H9 (cell line): ENCODE results near the gene LDHA. TPM values are rescaled to one million over a fixed set of nuclear protein-coding genes. Genes with fewer than 3 reads are reported as not detected.

ENCODE experiments used
- DNase-seq: peaks from one replicate; pipeline ENCODE4 v3.0.0-alpha.2; 2017
- H2AFZ ChIP-seq: one replicate; pipeline ENCODE4 v1.6.1; 2013; ENCODE audit warnings: mild to moderate bottlenecking, low read length, control low read depth, moderate library complexity
- H2AK5ac ChIP-seq: 2 replicates; pipeline ENCODE4 v1.6.1; 2013; ENCODE audit warnings: low read length, control low read depth, mixed read lengths; ENCODE audit not compliant: insufficient read length
- H2BK120ac ChIP-seq: one replicate; pipeline ENCODE4 v1.6.1; 2013; ENCODE audit warnings: low read depth, mild to moderate bottlenecking, low read length, control low read depth, inconsistent platforms; ENCODE audit not compliant: poor library complexity, severe bottlenecking
- H2BK12ac ChIP-seq: 2 replicates; pipeline ENCODE4 v1.6.1; 2013; ENCODE audit warnings: low read length, control low read depth, mixed read lengths, low read depth; ENCODE audit not compliant: insufficient read length
- H2BK15ac ChIP-seq: 2 replicates; pipeline ENCODE4 v1.6.1; 2013; ENCODE audit warnings: low read depth, low read length, control low read depth
- H2BK20ac ChIP-seq: one replicate; pipeline ENCODE4 v1.6.1; 2013; ENCODE audit warnings: low read depth, mild to moderate bottlenecking, low read length, control low read depth, inconsistent platforms; ENCODE audit not compliant: poor library complexity, severe bottlenecking
- H2BK5ac ChIP-seq: 2 replicates; pipeline ENCODE4 v1.6.1; 2013; ENCODE audit warnings: low read length, control low read depth, mixed read lengths; ENCODE audit not compliant: insufficient read length
- H3K14ac ChIP-seq: 2 replicates; pipeline ENCODE4 v1.6.1; 2013; ENCODE audit warnings: low read length, control low read depth; ENCODE audit not compliant: insufficient read depth
- H3K18ac ChIP-seq: 2 replicates; pipeline ENCODE4 v1.6.1; 2013; ENCODE audit warnings: low read depth, mild to moderate bottlenecking, mixed read lengths, low read length, control low read depth; ENCODE audit not compliant: insufficient read length
- H3K23ac ChIP-seq: 2 replicates; pipeline ENCODE4 v1.6.1; 2013; ENCODE audit warnings: low read length, control low read depth, mixed read lengths, low read depth; ENCODE audit not compliant: insufficient read length
- H3K23me2 ChIP-seq: 2 replicates; pipeline ENCODE4 v1.6.1; 2013; ENCODE audit warnings: low read depth, mild to moderate bottlenecking, mixed read lengths, low read length, control low read depth; ENCODE audit not compliant: insufficient read length, poor library complexity, severe bottlenecking
- H3K27ac ChIP-seq: 2 replicates; pipeline ENCODE4 v1.5.1; 2013; ENCODE audit warnings: low read length, control low read depth, mixed read lengths, low read depth; ENCODE audit not compliant: insufficient read length
- H3K27me3 ChIP-seq: 2 replicates; pipeline ENCODE4 v1.6.1; 2013; ENCODE audit warnings: low read length, control low read depth, inconsistent platforms; ENCODE audit not compliant: insufficient read depth
- H3K4ac ChIP-seq: 2 replicates; pipeline ENCODE4 v1.6.1; 2013; ENCODE audit warnings: low read depth, mild to moderate bottlenecking, control low read depth, inconsistent platforms, low read length, moderate library complexity
- H3K4me1 ChIP-seq: 2 replicates; pipeline ENCODE4 v1.6.1; 2013; ENCODE audit warnings: low read length, control low read depth, inconsistent platforms; ENCODE audit not compliant: insufficient read depth
- H3K4me2 ChIP-seq: 2 replicates; pipeline ENCODE4 v1.6.1; 2013; ENCODE audit warnings: low read length, control low read depth, mixed read lengths; ENCODE audit not compliant: insufficient read length, insufficient read depth
- H3K56ac ChIP-seq: 2 replicates; pipeline ENCODE4 v1.6.1; 2013; ENCODE audit warnings: low read depth, mild to moderate bottlenecking, mixed read lengths, low read length, control low read depth; ENCODE audit not compliant: insufficient read length
- H3K79me1 ChIP-seq: 2 replicates; pipeline ENCODE4 v1.6.1; 2013; ENCODE audit warnings: low read depth, mild to moderate bottlenecking, moderate library complexity, low read length, control low read depth, inconsistent platforms; ENCODE audit not compliant: insufficient read depth, poor library complexity, severe bottlenecking
- H3K79me2 ChIP-seq: 2 replicates; pipeline ENCODE4 v1.6.1; 2013; ENCODE audit warnings: low read length, control low read depth, inconsistent platforms; ENCODE audit not compliant: insufficient read depth
- H3K9ac ChIP-seq: 2 replicates; pipeline ENCODE4 v1.6.1; 2013; ENCODE audit warnings: low read length, control low read depth, mixed read lengths; ENCODE audit not compliant: insufficient read length; ENCODE audit errors: extremely low read depth
- H3K9me3 ChIP-seq: one replicate; pipeline ENCODE4 v1.6.1; 2013; ENCODE audit warnings: low read depth, low read length, inconsistent platforms; ENCODE audit not compliant: control insufficient read depth
- H3T11ph ChIP-seq: one replicate; pipeline ENCODE4 v1.6.1; 2013; ENCODE audit warnings: mild to moderate bottlenecking, low read length, control low read depth, inconsistent platforms
- H4K20me1 ChIP-seq: one replicate; pipeline ENCODE4 v1.6.1; 2013; ENCODE audit not compliant: control insufficient read depth, insufficient read length, insufficient read depth
- H4K5ac ChIP-seq: 2 replicates; pipeline ENCODE4 v1.6.1; 2013; ENCODE audit warnings: low read depth, mild to moderate bottlenecking, mixed read lengths, low read length, control low read depth; ENCODE audit not compliant: insufficient read length
- H4K8ac ChIP-seq: replicated peaks from 2 replicates; pipeline ENCODE4 v1.6.1; 2013; ENCODE audit warnings: low read length, control low read depth, mixed read lengths, low read depth; ENCODE audit not compliant: insufficient read length
- H4K91ac ChIP-seq: 2 replicates; pipeline ENCODE4 v1.6.1; 2013; ENCODE audit warnings: low read depth, mild to moderate bottlenecking, moderate library complexity, mixed read lengths, low read length, control low read depth; ENCODE audit not compliant: insufficient read length
- H3K27ac Mint-ChIP-seq, 3 experiments: 2 replicates in 2 of 3; 3 replicates in 1 of 3; pipeline ENCODE4 v1.8.0; 2020 to 2021; ENCODE audit warnings: mixed read lengths in 3 of 3, mild to moderate bottlenecking in 1 of 3, moderate library complexity in 1 of 3
- H3K27me3 Mint-ChIP-seq: 2 replicates; pipeline ENCODE4 v1.8.0; 2021; ENCODE audit warnings: low read depth, mild to moderate bottlenecking, moderate library complexity, mixed read lengths
- H3K36me3 Mint-ChIP-seq, 3 experiments: 2 replicates in 2 of 3; 3 replicates in 1 of 3; pipeline ENCODE4 v1.8.0; 2020 to 2021; ENCODE audit warnings: low read depth in 3 of 3, mixed read lengths in 3 of 3; ENCODE audit not compliant: insufficient read depth in 1 of 3
- H3K4me1 Mint-ChIP-seq, 2 experiments: 2 replicates each; pipeline ENCODE4 v1.8.0; 2020; ENCODE audit warnings: mixed read lengths in 2 of 2
- H3K4me3 Mint-ChIP-seq, 2 experiments: 2 replicates in 1 of 2; 3 replicates in 1 of 2; pipeline ENCODE4 v1.8.0; 2020 to 2021; ENCODE audit warnings: mild to moderate bottlenecking in 2 of 2, mixed read lengths in 2 of 2, moderate library complexity in 1 of 2
- H3K9me3 Mint-ChIP-seq, 2 experiments: 2 replicates in 1 of 2; 3 replicates in 1 of 2; pipeline ENCODE4 v1.8.0; 2020; ENCODE audit warnings: mild to moderate bottlenecking in 2 of 2, mixed read lengths in 2 of 2, moderate library complexity in 1 of 2
- WGBS: extraction: QIAGEN DNeasy Blood & Tissue Kit; methylation state at CpG from one replicate; pipeline ENCODE4 v1.1.7; 2013; ENCODE audit warnings: missing lambda C conversion rate, low lambda C conversion rate, mixed read lengths; ENCODE audit not compliant: insufficient read length; ENCODE audit errors: extremely low coverage; 5-methylcytosine and 5-hydroxymethylcytosine counted together
- total RNA-seq: library from RNA; stranded (reverse); gene quantifications from 2 replicates; pipeline ENCODE4 v1.2.1, GENCODE V29; 2021
- TF ChIP-seq, protein P1 (sequence below): fragments of 200-600 bp; sonication (generic); conservative IDR thresholded peaks from 3 replicates; pipeline ENCODE4 v1.8.0; 2021; ENCODE audit warnings: antibody characterized with exemption, mild to moderate bottlenecking

The LDHA gene
- total RNA-seq, 1 experiment from 2014 or later, result 720 TPM

DNA sequence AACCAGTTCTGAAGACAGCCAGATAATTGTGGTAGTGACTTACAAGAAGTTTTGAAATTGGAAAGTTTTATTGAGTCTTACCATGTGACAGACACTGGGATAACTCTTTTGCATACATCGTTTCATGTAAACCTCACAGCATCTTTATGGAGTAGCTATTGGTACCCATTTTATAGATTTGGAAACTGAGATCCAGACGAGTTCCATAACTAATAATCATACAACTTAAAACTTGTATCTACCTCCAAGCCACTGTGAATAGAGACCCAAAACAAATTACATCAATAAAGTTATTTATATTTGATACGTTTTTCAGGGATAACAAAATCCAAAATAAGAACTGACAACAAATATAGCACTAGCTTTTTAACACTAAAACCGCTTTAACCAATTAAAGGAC, 35.7 kb upstream of the LDHA start:
- Histone ChIP-seq H4K8ac (no peak overlapping the region), H3K27ac (no peak overlapping the region), H3K56ac (no peak overlapping the region), H2BK15ac (no peak overlapping the region), H3K9ac (no peak overlapping the region), H2BK20ac (no peak overlapping the region), H3K4ac (no peak overlapping the region), H2BK120ac (no peak overlapping the region), H3K23ac (no peak overlapping the region), H3K14ac (no peak overlapping the region), H4K91ac (no peak overlapping the region), H2BK12ac (no peak overlapping the region), H2BK5ac (no peak overlapping the region), H3K23me2 (no peaks in the 10 kb centered on the region), H2AK5ac (no peak overlapping the region), H3K4me1 (no peaks in the 10 kb centered on the region), H2AFZ (no peak overlapping the region), H3K18ac (no peak overlapping the region), H3K79me2 (no peaks in the 10 kb centered on the region), H3T11ph (no peak overlapping the region), H3K4me2 (no peak overlapping the region), H3K27me3 (no peaks in the 10 kb centered on the region), H4K5ac (no peak overlapping the region), H3K9me3 (no peaks in the 10 kb centered on the region), H3K79me1 (no peaks in the 10 kb centered on the region), H4K20me1 (no peaks in the 10 kb centered on the region)
- no peak overlapping the region for H3K4me3 Mint-ChIP-seq
- TF ChIP-seq, protein P1, sequence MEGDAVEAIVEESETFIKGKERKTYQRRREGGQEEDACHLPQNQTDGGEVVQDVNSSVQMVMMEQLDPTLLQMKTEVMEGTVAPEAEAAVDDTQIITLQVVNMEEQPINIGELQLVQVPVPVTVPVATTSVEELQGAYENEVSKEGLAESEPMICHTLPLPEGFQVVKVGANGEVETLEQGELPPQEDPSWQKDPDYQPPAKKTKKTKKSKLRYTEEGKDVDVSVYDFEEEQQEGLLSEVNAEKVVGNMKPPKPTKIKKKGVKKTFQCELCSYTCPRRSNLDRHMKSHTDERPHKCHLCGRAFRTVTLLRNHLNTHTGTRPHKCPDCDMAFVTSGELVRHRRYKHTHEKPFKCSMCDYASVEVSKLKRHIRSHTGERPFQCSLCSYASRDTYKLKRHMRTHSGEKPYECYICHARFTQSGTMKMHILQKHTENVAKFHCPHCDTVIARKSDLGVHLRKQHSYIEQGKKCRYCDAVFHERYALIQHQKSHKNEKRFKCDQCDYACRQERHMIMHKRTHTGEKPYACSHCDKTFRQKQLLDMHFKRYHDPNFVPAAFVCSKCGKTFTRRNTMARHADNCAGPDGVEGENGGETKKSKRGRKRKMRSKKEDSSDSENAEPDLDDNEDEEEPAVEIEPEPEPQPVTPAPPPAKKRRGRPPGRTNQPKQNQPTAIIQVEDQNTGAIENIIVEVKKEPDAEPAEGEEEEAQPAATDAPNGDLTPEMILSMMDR, result no peak
- H3K9me3 Mint-ChIP-seq, result no peaks in the 10 kb centered on the region
- WGBS, result no CpG with 5 or more reads among the region's 4 CpGs
- H3K4me1 Mint-ChIP-seq, result no peaks in the 10 kb centered on the region
- no peaks in the 10 kb centered on the region for H3K27me3 Mint-ChIP-seq
- no peak overlapping the region for H3K27ac Mint-ChIP-seq
- H3K36me3 Mint-ChIP-seq, result peaks cover 22 to 56% (median 49%) of the 10 kb centered on the region in 3 experiments; a peak in 6 of 7 replicates
- no peak for DNase-seq
